LNCaP clone FGC (cell line): Measurements from ENCODE around the gene IL4.
A peak's percentile ranks its signal among the peaks of the same experiment; 100 is the strongest.

ENCODE experiments used
- DNase-seq: peaks from one replicate; pipeline ENCODE4 v3.0.0-alpha.2; 2011; ENCODE audit warnings: low read depth
- H3K4me3 ChIP-seq: 2 replicates; pipeline ENCODE4 v1.5.1; 2011; ENCODE audit warnings: mild to moderate bottlenecking, low read depth, low read length, control low read depth
- TF ChIP-seq, protein P1 (sequence below): IDR thresholded peaks from 2 replicates; pipeline ENCODE4 v1.5.1; 2012; ENCODE audit warnings: mild to moderate bottlenecking; ENCODE audit not compliant: control insufficient read depth, insufficient read depth; ENCODE audit errors: extremely low read depth

IL4 gene

GRCh38 chr5:132648355-132648754, 25.4 kb upstream of the IL4 start:
- no peak for DNase-seq
- TF ChIP-seq, protein P1, sequence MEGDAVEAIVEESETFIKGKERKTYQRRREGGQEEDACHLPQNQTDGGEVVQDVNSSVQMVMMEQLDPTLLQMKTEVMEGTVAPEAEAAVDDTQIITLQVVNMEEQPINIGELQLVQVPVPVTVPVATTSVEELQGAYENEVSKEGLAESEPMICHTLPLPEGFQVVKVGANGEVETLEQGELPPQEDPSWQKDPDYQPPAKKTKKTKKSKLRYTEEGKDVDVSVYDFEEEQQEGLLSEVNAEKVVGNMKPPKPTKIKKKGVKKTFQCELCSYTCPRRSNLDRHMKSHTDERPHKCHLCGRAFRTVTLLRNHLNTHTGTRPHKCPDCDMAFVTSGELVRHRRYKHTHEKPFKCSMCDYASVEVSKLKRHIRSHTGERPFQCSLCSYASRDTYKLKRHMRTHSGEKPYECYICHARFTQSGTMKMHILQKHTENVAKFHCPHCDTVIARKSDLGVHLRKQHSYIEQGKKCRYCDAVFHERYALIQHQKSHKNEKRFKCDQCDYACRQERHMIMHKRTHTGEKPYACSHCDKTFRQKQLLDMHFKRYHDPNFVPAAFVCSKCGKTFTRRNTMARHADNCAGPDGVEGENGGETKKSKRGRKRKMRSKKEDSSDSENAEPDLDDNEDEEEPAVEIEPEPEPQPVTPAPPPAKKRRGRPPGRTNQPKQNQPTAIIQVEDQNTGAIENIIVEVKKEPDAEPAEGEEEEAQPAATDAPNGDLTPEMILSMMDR: no peak
- no peak overlapping the region for H3K4me3 ChIP-seq

GRCh38 chr5:132651838-132652469, 21.8 kb upstream of the IL4 start:
- TF ChIP-seq, protein P1: no peak
- peak; percentile 40 for DNase-seq
- H3K4me3 ChIP-seq: no peak overlapping the region

DNA sequence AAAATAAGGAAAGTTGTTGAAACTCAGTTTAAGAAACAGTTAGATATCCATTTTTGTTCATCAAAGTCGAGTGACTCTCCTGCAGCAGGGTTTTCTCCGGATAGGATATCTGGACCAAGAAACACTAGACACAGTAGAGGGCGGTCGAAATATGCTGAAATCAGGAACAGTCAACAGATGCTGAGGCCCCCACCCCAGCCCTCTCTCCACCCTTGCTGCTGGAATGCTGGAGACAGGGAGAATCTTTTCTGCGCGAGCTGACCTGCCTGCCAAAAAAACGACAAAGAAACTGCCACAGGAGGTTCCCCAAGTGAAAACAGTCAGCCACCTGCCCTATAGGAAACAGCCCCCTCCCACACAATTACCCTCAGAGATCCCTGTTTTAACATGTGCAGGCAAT, 20.1 kb upstream of the IL4 start:
- DNase-seq: no peak
- TF ChIP-seq, protein P1: no peak
- H3K4me3 ChIP-seq: no peak overlapping the region

DNA sequence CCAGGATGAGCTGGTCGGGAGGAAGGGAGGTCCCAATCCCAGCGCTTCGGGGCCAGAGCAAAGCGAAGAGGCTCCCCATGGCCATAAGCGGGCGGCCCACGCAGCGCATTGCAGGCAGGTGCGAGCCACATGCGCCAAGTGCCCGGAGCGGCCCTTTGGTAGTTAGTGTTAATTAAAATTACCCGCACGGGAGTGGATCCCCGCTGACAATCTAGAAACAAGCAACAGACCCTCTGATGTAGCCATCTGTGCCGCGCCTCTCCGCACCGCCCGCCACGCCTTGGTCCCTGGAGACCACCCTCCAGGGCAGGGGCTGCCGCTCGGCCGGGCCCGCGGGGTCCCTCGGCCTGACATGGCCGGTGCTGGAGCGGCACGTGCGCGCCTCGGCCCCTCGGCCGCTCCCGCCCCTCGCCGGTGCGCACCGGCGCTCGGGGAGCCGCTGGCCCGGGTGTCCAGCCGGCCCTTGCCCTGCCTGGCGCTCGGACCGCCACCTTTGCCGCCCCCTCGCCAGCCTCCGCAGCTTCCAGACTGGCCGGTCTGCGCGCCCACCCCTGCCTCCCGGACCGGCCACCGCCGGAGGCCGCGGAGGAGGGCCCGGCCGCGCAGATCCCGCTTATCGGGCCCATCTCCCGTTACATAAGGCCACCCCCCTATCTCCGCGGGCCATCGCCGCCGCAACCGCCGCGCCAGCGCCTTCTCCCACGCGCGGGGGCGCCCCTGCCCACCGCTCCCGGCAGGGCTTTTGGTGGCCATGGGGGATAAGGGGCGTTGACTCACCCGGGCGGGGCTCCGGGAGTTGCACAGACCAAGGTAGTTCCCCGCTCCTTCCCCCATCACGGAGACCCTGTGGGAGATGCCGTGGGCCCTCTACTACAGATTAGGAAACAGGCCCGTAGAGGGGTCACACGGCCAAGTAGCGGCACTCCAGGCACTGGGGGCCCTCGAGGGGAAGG, 17.7 kb upstream of the IL4 start:
- H3K4me3 ChIP-seq: no peak overlapping the region
- TF ChIP-seq, protein P1: no peak
- no peak for DNase-seq

GRCh38 chr5:132656774-132657355, 16.9 kb upstream of the IL4 start:
- DNase-seq: no peak
- H3K4me3 ChIP-seq: no peak overlapping the region
- TF ChIP-seq, protein P1: no peak

DNA sequence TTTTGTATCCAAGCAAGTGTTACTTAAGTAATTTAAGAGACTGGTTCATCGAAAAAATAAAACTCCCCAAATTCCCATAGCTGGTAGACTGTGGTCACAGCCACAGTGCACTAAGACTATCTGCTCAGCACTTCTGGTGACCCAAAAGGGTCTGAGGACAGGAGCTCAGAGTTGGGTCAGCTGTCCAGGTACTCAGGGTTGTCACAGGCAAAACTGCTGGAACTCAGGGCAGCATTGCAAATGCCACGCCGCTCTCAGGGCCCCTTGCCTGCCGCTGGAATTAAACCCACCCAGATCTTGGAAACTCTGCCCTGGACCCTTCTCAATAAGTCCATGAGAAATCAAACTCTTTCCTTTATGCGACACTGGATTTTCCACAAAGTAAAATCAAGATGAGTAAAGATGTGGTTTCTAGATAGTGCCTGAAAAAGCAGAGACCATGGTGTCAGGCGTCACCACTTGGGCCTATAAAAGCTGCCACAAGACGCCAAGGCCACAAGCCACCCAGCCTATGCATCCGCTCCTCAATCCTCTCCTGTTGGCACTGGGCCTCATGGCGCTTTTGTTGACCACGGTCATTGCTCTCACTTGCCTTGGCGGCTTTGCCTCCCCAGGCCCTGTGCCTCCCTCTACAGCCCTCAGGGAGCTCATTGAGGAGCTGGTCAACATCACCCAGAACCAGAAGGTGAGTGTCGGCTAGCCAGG, 16.0 kb upstream of the IL4 start, which contains the start of gene IL13:
Gene IL13 (plus strand): TSS at position 498 of the 705 bp plus-strand sequence. CDS start 14 bp downstream, at position 512.
- TF ChIP-seq, protein P1: no peak
- DNase-seq: no peak

More for the DNA sequence above, 16.0 kb upstream of the IL4 start, which contains the start of gene IL13:
- H3K4me3 ChIP-seq: no peak within 1 kb of the TSS
